ENCODE measurements around the gene KPNA2. TPM values are rescaled to one million over a fixed set of nuclear protein-coding genes. Genes with fewer than 3 reads are reported as not detected.
"Not testable (repeated sequence)": the region's sequence is repeated elsewhere in the genome, so short reads cannot be mapped to it uniquely, and the experiment has no call there.

The KPNA2 gene
- 41.0 TPM for polyA plus RNA-seq (ENCODE audit: insufficient read length)

- DNase-seq = no peak
These were observed at the start of gene KPNA2 for GRCh38 chr17:68035523-68036303. Gene KPNA2 (plus strand): TSS chr17:68035735. CDS start chr17:68037133, 1,398 bp downstream.

GRCh38 chr17:67990909-67991308 is 44.6 kb upstream of the KPNA2 start:
- DNase-seq = no peak

GRCh38 chr17:67992548-67993152 is 42.9 kb upstream of the KPNA2 start:
- no peak for DNase-seq

GRCh38 chr17:67993153-67993997 is 42.2 kb upstream of the KPNA2 start:
- peak; percentile 94 for DNase-seq

- DNase-seq = no peak
These were observed 41.6 kb upstream of the KPNA2 start for GRCh38 chr17:67993998-67994361.

- DNase-seq = peak; percentile 46
These were observed 40.5 kb upstream of the KPNA2 start for GRCh38 chr17:67994817-67995569.

GRCh38 chr17:67995570-67996263 is 39.8 kb upstream of the KPNA2 start:
- peak; percentile 33 for DNase-seq

GRCh38 chr17:67996301-67997171 is 39.0 kb upstream of the KPNA2 start, which contains the start of gene C17orf58:
Gene C17orf58 (minus strand): TSS chr17:67996469. CDS start chr17:67996198, 271 bp downstream.
- DNase-seq = not testable (repeated sequence)

GRCh38 chr17:67998466-67998865 is 37.1 kb upstream of the KPNA2 start:
- DNase-seq = no peak

GRCh38 chr17:67999291-67999911 is 36.1 kb upstream of the KPNA2 start:
- no peak for DNase-seq

GRCh38 chr17:68004201-68004600 is 31.3 kb upstream of the KPNA2 start:
- DNase-seq = no peak

- DNase-seq = no peak
These were observed 28.7 kb upstream of the KPNA2 start for GRCh38 chr17:68006797-68007196.

- no peak for DNase-seq
These were observed 24.3 kb upstream of the KPNA2 start for GRCh38 chr17:68011199-68011665.

GRCh38 chr17:68013385-68013784 is 22.1 kb upstream of the KPNA2 start:
- no peak for DNase-seq

- DNase-seq = no peak
These were observed 20.3 kb upstream of the KPNA2 start for GRCh38 chr17:68015081-68015723.

GRCh38 chr17:68016838-68017237 is 18.7 kb upstream of the KPNA2 start:
- no peak for DNase-seq

- DNase-seq = not testable (repeated sequence)
These were observed 17.0 kb upstream of the KPNA2 start for GRCh38 chr17:68018493-68018892.

- no peak for DNase-seq
These were observed 16.2 kb upstream of the KPNA2 start for GRCh38 chr17:68019336-68019674.

GRCh38 chr17:68019675-68020408 is 15.7 kb upstream of the KPNA2 start:
- peak; percentile 96 for DNase-seq
